ENCODE results near the gene GAL3ST2.
"Not testable (repeated sequence)": the region's sequence is repeated elsewhere in the genome, so short reads cannot be mapped to it uniquely, and the experiment has no call there.

Gene GAL3ST2

DNA sequence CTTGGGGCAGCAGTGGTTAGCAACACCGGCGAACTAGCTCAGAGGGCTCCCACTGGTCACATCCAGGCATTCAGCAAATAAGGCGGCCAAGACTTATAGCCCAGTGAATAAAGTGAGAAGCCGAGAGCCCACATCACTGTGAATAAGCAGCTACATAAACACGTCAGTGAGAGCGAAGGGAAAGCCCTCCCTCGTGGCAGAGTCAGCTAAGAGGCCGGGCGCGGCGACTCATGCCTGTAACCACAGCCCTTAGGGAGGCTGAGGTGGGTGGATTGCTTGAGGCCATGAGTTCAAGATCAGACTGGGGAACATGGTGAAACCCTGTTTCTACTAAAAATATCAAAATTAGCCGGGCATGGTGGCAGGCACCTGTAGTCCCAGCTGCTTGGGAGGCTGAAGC lies 37.0 kb upstream of the GAL3ST2 start:
- Histone ChIP-seq H3K27me3 (replicated peaks; ENCODE audit: insufficient read depth, low read length) (no peaks in the 10 kb centered on the region), H3K4me2 (ENCODE audit: low read depth, low read length) (no peak overlapping the region), H3K36me3 (replicated peaks; ENCODE audit: insufficient read depth, low read length) (no peaks in the 10 kb centered on the region), H3K79me2 (ENCODE audit: low read length) (no peaks in the 10 kb centered on the region), H3K9me3 (replicated peaks; ENCODE audit: insufficient read depth, low read length) (no peaks in the 10 kb centered on the region), H3K4me1 (ENCODE audit: low read length) (peaks cover 3% of the 10 kb centered on the region; the same call in 1 of the 2 replicates), H3F3A (ENCODE audit: insufficient read depth, low read length) (no peaks in the 10 kb centered on the region), H3K27ac (ENCODE audit: low read length) (no peak overlapping the region), H3K9ac (ENCODE audit: low read length) (no peak overlapping the region), H3K4me3 (ENCODE audit: low read length) (no peak overlapping the region), H4K20me1 (ENCODE audit: insufficient read depth, low read length) (no peaks in the 10 kb centered on the region), H3K9me2 (replicated peaks; ENCODE audit: insufficient read depth, low read length) (no peaks in the 10 kb centered on the region), H2AFZ (ENCODE audit: low read length) (no peak overlapping the region)
- no peak for TF ChIP-seq EZH2 (optimal IDR thresholded peaks at IDR 0.05; ENCODE audit: low read depth, low read length)
- TF ChIP-seq EZH2phosphoT487 (IDR thresholded peaks at IDR 0.05; ENCODE audit: low read length) = no peak
- no peak for TF ChIP-seq CTCF (IDR thresholded peaks at IDR 0.05; ENCODE audit: low read length)
- no peak for DNase-seq

- no peak overlapping the region for H2AFZ ChIP-seq (ENCODE audit: low read length)
- H4K20me1 ChIP-seq (ENCODE audit: insufficient read depth, low read length) = no peaks in the 10 kb centered on the region
These were observed 35.6 kb upstream of the GAL3ST2 start for GRCh38 chr2:241741016-241741415.

DNA sequence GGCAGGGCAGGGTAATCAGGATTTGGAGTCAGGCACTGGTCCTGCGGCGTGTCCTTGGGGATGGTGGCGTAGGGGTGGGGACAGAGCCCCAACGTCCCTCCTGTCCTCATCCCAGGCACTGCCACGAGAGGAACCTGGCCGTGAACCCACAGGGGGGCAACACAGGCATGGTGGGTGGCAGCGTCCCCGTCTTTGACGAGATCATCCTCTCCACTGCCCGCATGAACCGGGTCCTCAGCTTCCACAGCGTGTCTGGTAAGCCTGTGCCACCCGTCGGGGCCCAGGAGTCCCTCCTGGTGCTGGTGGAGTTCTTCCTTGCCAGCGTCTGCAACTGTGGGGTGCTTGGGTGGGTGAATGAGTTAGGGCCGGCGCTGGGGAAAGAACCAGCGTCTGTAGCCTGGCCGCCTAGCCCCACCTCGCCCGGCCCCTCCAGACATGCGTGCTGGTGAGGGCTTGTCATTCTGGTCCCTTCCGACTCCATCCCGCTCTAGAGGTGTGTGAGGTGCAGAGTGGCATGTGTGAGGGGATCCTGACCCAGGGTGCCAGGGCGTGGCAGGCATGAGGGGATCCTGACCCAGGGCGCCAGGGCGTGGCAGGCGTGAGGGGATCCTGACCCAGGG lies 34.2 kb upstream of the GAL3ST2 start:
- Histone ChIP-seq H3K9me2 (replicated peaks; ENCODE audit: insufficient read depth, low read length) (no peaks in the 10 kb centered on the region), H3K4me3 (ENCODE audit: low read length) (no peak overlapping the region), H3K36me3 (replicated peaks; ENCODE audit: insufficient read depth, low read length) (no peaks in the 10 kb centered on the region), H3F3A (ENCODE audit: insufficient read depth, low read length) (no peaks in the 10 kb centered on the region), H3K9ac (ENCODE audit: low read length) (no peak overlapping the region), H2AFZ (ENCODE audit: low read length) (no peak overlapping the region), H3K9me3 (replicated peaks; ENCODE audit: insufficient read depth, low read length) (no peaks in the 10 kb centered on the region), H3K27me3 (replicated peaks; ENCODE audit: insufficient read depth, low read length) (no peaks in the 10 kb centered on the region), H3K27ac (ENCODE audit: low read length) (no peak overlapping the region), H3K4me1 (ENCODE audit: low read length) (no peaks in the 10 kb centered on the region), H3K79me2 (ENCODE audit: low read length) (no peaks in the 10 kb centered on the region), H4K20me1 (ENCODE audit: insufficient read depth, low read length) (no peaks in the 10 kb centered on the region), H3K4me2 (ENCODE audit: low read depth, low read length) (no peak overlapping the region)
- no peak for TF ChIP-seq CTCF (IDR thresholded peaks at IDR 0.05; ENCODE audit: low read length)
- no peak for DNase-seq

More at GRCh38 chr2:241741016-241741415, 35.6 kb upstream of the GAL3ST2 start:
- H3F3A ChIP-seq (ENCODE audit: insufficient read depth, low read length) = no peaks in the 10 kb centered on the region
- H3K4me3 ChIP-seq (ENCODE audit: low read length) = no peak overlapping the region
- no peak overlapping the region for H3K27ac ChIP-seq (ENCODE audit: low read length)
- DNase-seq = no peak
- H3K27me3 ChIP-seq (replicated peaks; ENCODE audit: insufficient read depth, low read length) = no peaks in the 10 kb centered on the region
- H3K9me3 ChIP-seq (replicated peaks; ENCODE audit: insufficient read depth, low read length) = no peaks in the 10 kb centered on the region
- H3K4me1 ChIP-seq (ENCODE audit: low read length) = no peaks in the 10 kb centered on the region
- H3K4me2 ChIP-seq (ENCODE audit: low read depth, low read length) = no peak overlapping the region
- no peak overlapping the region for H3K9ac ChIP-seq (ENCODE audit: low read length)
- no peaks in the 10 kb centered on the region for H3K9me2 ChIP-seq (replicated peaks; ENCODE audit: insufficient read depth, low read length)
- H3K79me2 ChIP-seq (ENCODE audit: low read length) = no peaks in the 10 kb centered on the region
- TF ChIP-seq EZH2phosphoT487 (IDR thresholded peaks at IDR 0.05; ENCODE audit: low read length) = no peak
- TF ChIP-seq CTCF (IDR thresholded peaks at IDR 0.05; ENCODE audit: low read length) = no peak
- TF ChIP-seq EZH2 (optimal IDR thresholded peaks at IDR 0.05; ENCODE audit: low read depth, low read length) = no peak
- no peaks in the 10 kb centered on the region for H3K36me3 ChIP-seq (replicated peaks; ENCODE audit: insufficient read depth, low read length)

DNA sequence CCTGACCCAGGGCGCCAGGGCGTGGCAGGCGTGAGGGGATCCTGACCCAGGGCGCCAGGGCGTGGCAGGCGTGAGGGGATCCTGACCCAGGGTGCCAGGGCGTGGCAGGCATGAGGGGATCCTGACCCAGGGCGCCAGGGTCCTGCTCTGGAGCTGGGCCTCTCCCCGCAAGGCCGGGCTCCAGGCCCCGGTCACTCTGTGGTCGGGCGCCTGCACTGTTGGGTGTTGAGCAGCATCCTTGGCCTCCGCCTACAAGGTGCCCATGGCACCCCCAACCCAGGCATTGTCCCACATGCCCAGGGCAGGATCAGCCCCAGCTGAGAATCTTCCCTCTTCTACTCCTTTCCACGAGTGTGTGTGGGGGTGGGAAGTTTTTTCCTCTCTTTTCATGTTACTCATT lies 33.6 kb upstream of the GAL3ST2 start:
- H3K9me3 ChIP-seq (replicated peaks; ENCODE audit: insufficient read depth, low read length); H3K4me1 ChIP-seq (ENCODE audit: low read length); H3K79me2 ChIP-seq (ENCODE audit: low read length); H4K20me1 ChIP-seq (ENCODE audit: insufficient read depth, low read length); DNase-seq; H3K4me2 ChIP-seq (ENCODE audit: low read depth, low read length); H3K27ac ChIP-seq (ENCODE audit: low read length); H3K4me3 ChIP-seq (ENCODE audit: low read length); H3F3A ChIP-seq (ENCODE audit: insufficient read depth, low read length); H3K9me2 ChIP-seq (replicated peaks; ENCODE audit: insufficient read depth, low read length); H3K9ac ChIP-seq (ENCODE audit: low read length); H2AFZ ChIP-seq (ENCODE audit: low read length); H3K36me3 ChIP-seq (replicated peaks; ENCODE audit: insufficient read depth, low read length); H3K27me3 ChIP-seq (replicated peaks; ENCODE audit: insufficient read depth, low read length): not testable (repeated sequence)
